ENCODE results near the gene PCDHB2.

GRCh38 chr5:141119250-141119649 lies 24.8 kb downstream of the PCDHB2 start:
- TF ChIP-seq CTCF (IDR thresholded peaks at IDR 0.05), result no peak
- no peak for TF ChIP-seq POLR2A (IDR thresholded peaks at IDR 0.05)

Data from breast epithelium (tissue), 3 donors.